C4-2B (cell line): ENCODE measurements around the gene SVOP.

ENCODE experiments used
- ZFX ChIP-seq: fragments of 450-650 bp; IDR thresholded peaks from 2 replicates; pipeline ENCODE4 v1.6.1; 2017
- TF ChIP-seq, protein P1 (sequence below): fragments of 450-650 bp; conservative IDR thresholded peaks from 2 replicates; pipeline ENCODE4 v1.5.1; 2017; ENCODE audit warnings: mild to moderate bottlenecking

DNA sequence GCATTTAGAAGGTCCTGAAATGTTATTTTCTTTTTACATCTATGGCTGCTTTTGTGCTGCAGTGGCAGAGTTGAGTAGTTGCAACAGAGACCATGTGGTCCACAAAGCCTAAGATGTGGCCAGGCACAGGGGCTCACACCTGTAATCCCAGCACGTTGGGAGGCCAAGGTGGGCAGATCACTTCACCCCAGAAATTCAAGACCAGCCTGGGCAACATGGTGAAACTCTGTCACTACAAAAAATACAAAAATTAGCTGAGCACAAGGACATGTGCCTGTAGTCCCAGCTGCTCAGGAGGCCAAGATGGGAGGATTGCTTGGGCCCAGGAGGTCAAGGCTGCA, 45.0 kb upstream of the SVOP start:
- TF ChIP-seq, protein P1, sequence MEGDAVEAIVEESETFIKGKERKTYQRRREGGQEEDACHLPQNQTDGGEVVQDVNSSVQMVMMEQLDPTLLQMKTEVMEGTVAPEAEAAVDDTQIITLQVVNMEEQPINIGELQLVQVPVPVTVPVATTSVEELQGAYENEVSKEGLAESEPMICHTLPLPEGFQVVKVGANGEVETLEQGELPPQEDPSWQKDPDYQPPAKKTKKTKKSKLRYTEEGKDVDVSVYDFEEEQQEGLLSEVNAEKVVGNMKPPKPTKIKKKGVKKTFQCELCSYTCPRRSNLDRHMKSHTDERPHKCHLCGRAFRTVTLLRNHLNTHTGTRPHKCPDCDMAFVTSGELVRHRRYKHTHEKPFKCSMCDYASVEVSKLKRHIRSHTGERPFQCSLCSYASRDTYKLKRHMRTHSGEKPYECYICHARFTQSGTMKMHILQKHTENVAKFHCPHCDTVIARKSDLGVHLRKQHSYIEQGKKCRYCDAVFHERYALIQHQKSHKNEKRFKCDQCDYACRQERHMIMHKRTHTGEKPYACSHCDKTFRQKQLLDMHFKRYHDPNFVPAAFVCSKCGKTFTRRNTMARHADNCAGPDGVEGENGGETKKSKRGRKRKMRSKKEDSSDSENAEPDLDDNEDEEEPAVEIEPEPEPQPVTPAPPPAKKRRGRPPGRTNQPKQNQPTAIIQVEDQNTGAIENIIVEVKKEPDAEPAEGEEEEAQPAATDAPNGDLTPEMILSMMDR: no peak
- TF ChIP-seq ZFX: no peak
